Skeletal muscle tissue (tissue), 5 donors: ENCODE data around the gene LIN7A. TPM values are rescaled to one million over a fixed set of nuclear protein-coding genes. Genes with fewer than 3 reads are reported as not detected.

Source experiments
- H3K27ac ChIP-seq: one replicate; pipeline ENCODE4 v1.7.0; 2013; ENCODE audit warnings: mild to moderate bottlenecking, low read depth, low read length, inconsistent platforms
- H3K27me3 ChIP-seq, 3 donors: one replicate each; pipeline ENCODE4 v1.7.0; 2013; ENCODE audit warnings: low read length in 3 of 3; ENCODE audit not compliant: control insufficient read depth in 3 of 3, insufficient read depth in 3 of 3
- H3K36me3 ChIP-seq, 3 donors: one replicate each; pipeline ENCODE4 v1.7.0; 2013; ENCODE audit warnings: low read length in 3 of 3; ENCODE audit not compliant: control insufficient read depth in 3 of 3, insufficient read depth in 3 of 3
- H3K4me1 ChIP-seq, 3 donors: one replicate each; pipeline ENCODE4 v1.7.0; 2013; ENCODE audit warnings: low read length in 3 of 3, mild to moderate bottlenecking in 3 of 3; ENCODE audit not compliant: control insufficient read depth in 3 of 3, insufficient read depth in 3 of 3
- H3K4me3 ChIP-seq, 3 donors: one replicate each; pipeline ENCODE4 v1.7.0; 2013; ENCODE audit warnings: low read length in 3 of 3
- H3K9ac ChIP-seq, 3 donors: one replicate each; pipeline ENCODE4 v1.7.0; 2013; ENCODE audit warnings: low read length in 3 of 3, mild to moderate bottlenecking in 3 of 3, moderate library complexity in 2 of 3, low read depth in 1 of 3
- H3K9me3 ChIP-seq, 3 donors: one replicate each; pipeline ENCODE4 v1.7.0; 2013; ENCODE audit warnings: low read length in 3 of 3; ENCODE audit not compliant: control insufficient read depth in 3 of 3
- small RNA-seq: library from RNA; depleted of rRNA; stranded (forward); fragments of <200 nt; gene quantifications from one replicate; pipeline ENCODE3, GENCODE V24; 2014
- total RNA-seq: library from RNA; depleted of rRNA; stranded (reverse); fragments of >200 nt; gene quantifications from one replicate; pipeline ENCODE4 v1.2.3, GENCODE V29; 2014
- donor health status: Osteomylitis.

Gene LIN7A
- total RNA-seq, 1 donor from 2014 or later: 1.6 TPM

GRCh38 chr12:80747800-80748199 is 189.9 kb downstream of the LIN7A start:
- Histone ChIP-seq H3K9ac (no peak overlapping the region), H3K27me3 (no peaks in the 10 kb centered on the region), H3K4me3 (no peak overlapping the region), H3K27ac (no peak overlapping the region), H3K4me1 (no peaks in the 10 kb centered on the region), H3K9me3 (no peaks in the 10 kb centered on the region), H3K36me3 (no peaks in the 10 kb centered on the region)

GRCh38 chr12:80745851-80746505 is 191.8 kb downstream of the LIN7A start:
- Histone ChIP-seq H3K9me3 (no peaks in the 10 kb centered on the region), H3K27ac (no peak overlapping the region), H3K9ac (no peak overlapping the region), H3K4me3 (no peak overlapping the region), H3K4me1 (no peaks in the 10 kb centered on the region), H3K27me3 (no peaks in the 10 kb centered on the region), H3K36me3 (no peaks in the 10 kb centered on the region)

Small RNAs within 50 kb of the gene (small RNA-seq; reads per million reads assigned to genes)
- gene MIR617: not detected
- 0.32 reads per million, percentile 37 among the genes with 10 or more reads in this experiment for gene MIR618

Other genes starting within 250 kb of the LIN7A start
- gene MYF6, start 230.3 kb downstream of the LIN7A start, total RNA-seq: 136 TPM
- 28.2 TPM for gene MYF5, start 221.0 kb downstream of the LIN7A start, total RNA-seq
- 14.6 TPM for gene ACSS3, start 140.1 kb upstream of the LIN7A start, total RNA-seq